Measurements from ENCODE around the gene ST6GAL1.

GRCh38 chr3:186979852-186980251, 49.5 kb downstream of the ST6GAL1 start:
- TF ChIP-seq CTCF (IDR thresholded peaks at IDR 0.05) (no peak), ZFX (IDR thresholded peaks at IDR 0.05; ENCODE audit: borderline replicate concordance) (no peak)
